Mucosa of rectum (tissue), 2 donors: Measurements from ENCODE around the gene XRCC1.
A peak's percentile ranks its signal among the peaks of the same experiment; 100 is the strongest.
"Not testable (repeated sequence)": the region's sequence is repeated elsewhere in the genome, so short reads cannot be mapped to it uniquely, and the experiment has no call there.

ENCODE experiments used
- H3K27ac ChIP-seq, 2 donors: one replicate each; pipeline ENCODE4 v1.7.0; 2013; ENCODE audit warnings: inconsistent platforms in 2 of 2, low read depth in 2 of 2, low read length in 2 of 2
- H3K27me3 ChIP-seq, 2 donors: one replicate each; pipeline ENCODE4 v1.7.0; 2013; ENCODE audit warnings: low read length in 2 of 2; ENCODE audit not compliant: control insufficient read depth in 2 of 2, insufficient read depth in 2 of 2
- H3K36me3 ChIP-seq, 2 donors: one replicate each; pipeline ENCODE4 v1.7.0; 2013; ENCODE audit warnings: low read length in 2 of 2; ENCODE audit not compliant: control insufficient read depth in 2 of 2, insufficient read depth in 2 of 2
- H3K4me1 ChIP-seq, 2 donors: one replicate each; pipeline ENCODE4 v1.7.0; 2013; ENCODE audit warnings: low read length in 2 of 2, mild to moderate bottlenecking in 1 of 2; ENCODE audit not compliant: control insufficient read depth in 2 of 2, insufficient read depth in 2 of 2
- H3K4me3 ChIP-seq, 2 donors: one replicate each; pipeline ENCODE4 v1.7.0; 2013; ENCODE audit warnings: low read length in 2 of 2
- H3K9ac ChIP-seq, 2 donors: one replicate each; pipeline ENCODE4 v1.7.0; 2013; ENCODE audit warnings: low read length in 2 of 2, low read depth in 1 of 2, mild to moderate bottlenecking in 1 of 2
- H3K9me3 ChIP-seq, 2 donors: one replicate each; pipeline ENCODE4 v1.7.0; 2013; ENCODE audit warnings: low read length in 2 of 2; ENCODE audit not compliant: control insufficient read depth in 2 of 2
- donor health status: healthy.
- donor health status: Normal muscosa, but diverticular disease.

XRCC1 gene

GRCh38 chr19:43592800-43593350, 17.5 kb upstream of the XRCC1 start:
- H3K27me3 ChIP-seq, result no peaks in the 10 kb centered on the region
- H3K27ac ChIP-seq, result no peak overlapping the region
- peaks cover 22 to 29% of the 10 kb centered on the region in 2 donors for H3K4me1 ChIP-seq
- H3K36me3 ChIP-seq, result peaks cover 0 to 24% of the 10 kb centered on the region in 2 donors
- no peak overlapping the region for H3K4me3 ChIP-seq
- no peak overlapping the region for H3K9ac ChIP-seq
- no peaks in the 10 kb centered on the region for H3K9me3 ChIP-seq

- Histone ChIP-seq H3K4me1 (peaks cover 14 to 22% of the 10 kb centered on the region in 2 donors), H3K27me3 (no peaks in the 10 kb centered on the region), H3K36me3 (peaks cover 0 to 24% of the 10 kb centered on the region in 2 donors), H3K27ac (no peak overlapping the region), H3K4me3 (no peak overlapping the region), H3K9me3 (no peaks in the 10 kb centered on the region), H3K9ac (no peak overlapping the region)
These were observed 16.8 kb upstream of the XRCC1 start for GRCh38 chr19:43591904-43592772.

- peaks cover 0 to 24% of the 10 kb centered on the region in 2 donors for H3K36me3 ChIP-seq
- H3K27me3 ChIP-seq, result no peaks in the 10 kb centered on the region
- H3K4me1 ChIP-seq, result peaks cover 7% of the 10 kb centered on the region in 2 donors
- H3K9me3 ChIP-seq, result no peaks in the 10 kb centered on the region
- H3K9ac ChIP-seq, result no peak overlapping the region
- H3K4me3 ChIP-seq, result no peak overlapping the region
- no peak overlapping the region for H3K27ac ChIP-seq
These were observed 14.4 kb upstream of the XRCC1 start for GRCh38 chr19:43589678-43590077.

- Histone ChIP-seq H3K27ac (no peak overlapping the region), H3K27me3 (no peaks in the 10 kb centered on the region), H3K9ac (no peak overlapping the region), H3K36me3 (peaks cover 0 to 24% of the 10 kb centered on the region in 2 donors), H3K9me3 (no peaks in the 10 kb centered on the region), H3K4me1 (peaks cover 4 to 5% of the 10 kb centered on the region in 2 donors), H3K4me3 (no peak overlapping the region)
These were observed 13.9 kb upstream of the XRCC1 start for GRCh38 chr19:43589277-43589676.

GRCh38 chr19:43587029-43587428, 11.7 kb upstream of the XRCC1 start:
- H3K27me3 ChIP-seq, H3K27ac ChIP-seq, H3K4me3 ChIP-seq, H3K4me1 ChIP-seq, H3K9me3 ChIP-seq, H3K9ac ChIP-seq, H3K36me3 ChIP-seq: not testable (repeated sequence)

GRCh38 chr19:43586346-43586745, 11.0 kb upstream of the XRCC1 start:
- no peak overlapping the region for H3K9ac ChIP-seq
- peaks cover 0 to 8% of the 10 kb centered on the region in 2 donors for H3K36me3 ChIP-seq
- H3K4me3 ChIP-seq, result no peak overlapping the region
- H3K27me3 ChIP-seq, result no peaks in the 10 kb centered on the region
- H3K27ac ChIP-seq, result no peak overlapping the region
- peaks cover 0 to 2% of the 10 kb centered on the region in 2 donors for H3K4me1 ChIP-seq
- no peaks in the 10 kb centered on the region for H3K9me3 ChIP-seq

GRCh38 chr19:43584484-43584883, 9.2 kb upstream of the XRCC1 start:
- H3K36me3 ChIP-seq, result no peaks in the 10 kb centered on the region
- no peak overlapping the region for H3K4me3 ChIP-seq
- no peak overlapping the region for H3K9ac ChIP-seq
- H3K27ac ChIP-seq, result no peak overlapping the region
- peaks cover 0 to 2% of the 10 kb centered on the region in 2 donors for H3K4me1 ChIP-seq
- H3K27me3 ChIP-seq, result no peaks in the 10 kb centered on the region
- H3K9me3 ChIP-seq, result no peaks in the 10 kb centered on the region

- no peak overlapping the region for H3K9ac ChIP-seq
- no peak overlapping the region for H3K27ac ChIP-seq
- no peaks in the 10 kb centered on the region for H3K27me3 ChIP-seq
- no peak overlapping the region for H3K4me3 ChIP-seq
- no peaks in the 10 kb centered on the region for H3K36me3 ChIP-seq
- no peaks in the 10 kb centered on the region for H3K9me3 ChIP-seq
- H3K4me1 ChIP-seq, result peaks cover 0 to 2% of the 10 kb centered on the region in 2 donors
These were observed 7.2 kb upstream of the XRCC1 start for GRCh38 chr19:43582495-43582894.

- Histone ChIP-seq H3K9ac (no peak overlapping the region), H3K9me3 (no peaks in the 10 kb centered on the region), H3K36me3 (no peaks in the 10 kb centered on the region), H3K4me3 (peak overlapping the region; percentile 1 to 57), H3K4me1 (peaks cover 0 to 2% of the 10 kb centered on the region in 2 donors), H3K27ac (no peak overlapping the region), H3K27me3 (no peaks in the 10 kb centered on the region)
These were observed 6.1 kb upstream of the XRCC1 start for GRCh38 chr19:43581467-43581866.

GRCh38 chr19:43578787-43579186, 3.5 kb upstream of the XRCC1 start:
- no peaks in the 10 kb centered on the region for H3K27me3 ChIP-seq
- H3K9ac ChIP-seq, result no peak overlapping the region
- H3K9me3 ChIP-seq, result no peaks in the 10 kb centered on the region
- no peak overlapping the region for H3K27ac ChIP-seq
- H3K36me3 ChIP-seq, result no peaks in the 10 kb centered on the region
- H3K4me1 ChIP-seq, result peaks cover 11 to 16% of the 10 kb centered on the region in 2 donors
- no peak overlapping the region for H3K4me3 ChIP-seq
